Measurements from ENCODE around the gene CACNA2D2. TPM values are rescaled to one million over a fixed set of nuclear protein-coding genes. Genes with fewer than 3 reads are reported as not detected.
A peak's percentile ranks its signal among the peaks of the same experiment; 100 is the strongest.

CACNA2D2 gene
- 0.52 and 0.78 TPM in 2 replicates for total RNA-seq

GRCh38 chr3:50503504-50504342, at the start of gene CACNA2D2:
CACNA2D2 (minus strand) TSS chr3:50503634; CDS start chr3:50503423, 211 bp downstream.
- DNase-seq (ENCODE audit: low spot score), result peak; percentile 44
- Mint-ChIP-seq H3K27ac (peak within 1 kb of the TSS; percentile 34), H3K4me3 (peak within 1 kb of the TSS; percentile 65), H3K4me1 (ENCODE audit: low read depth) (no peaks in the 10 kb centered on the region), H3K27me3 (ENCODE audit: insufficient read depth) (peaks cover 56% of the 10 kb centered on the region), H3K36me3 (ENCODE audit: low read depth) (no peaks in the 10 kb centered on the region), H3K9me3 (no peaks in the 10 kb centered on the region)
- intact Hi-C loops (cut with micrococcal nuclease), result no loop called here

GRCh38 chr3:50552598-50552997, 49.2 kb upstream of the CACNA2D2 start:
- no peak for DNase-seq (ENCODE audit: low spot score)
- H3K36me3 Mint-ChIP-seq (ENCODE audit: low read depth), result no peaks in the 10 kb centered on the region
- intact Hi-C loops (cut with micrococcal nuclease), result no loop called here
- H3K4me1 Mint-ChIP-seq (ENCODE audit: low read depth), result no peaks in the 10 kb centered on the region
- H3K4me3 Mint-ChIP-seq, result no peak overlapping the region
- H3K27ac Mint-ChIP-seq, result no peak overlapping the region
- no peaks in the 10 kb centered on the region for H3K9me3 Mint-ChIP-seq
- H3K27me3 Mint-ChIP-seq (ENCODE audit: insufficient read depth), result peaks cover 3% of the 10 kb centered on the region

GRCh38 chr3:50551681-50552435, 48.4 kb upstream of the CACNA2D2 start:
- Mint-ChIP-seq H3K27ac (no peak overlapping the region), H3K4me3 (no peak overlapping the region), H3K9me3 (no peaks in the 10 kb centered on the region), H3K4me1 (ENCODE audit: low read depth) (no peaks in the 10 kb centered on the region), H3K27me3 (ENCODE audit: insufficient read depth) (no peaks in the 10 kb centered on the region), H3K36me3 (ENCODE audit: low read depth) (no peaks in the 10 kb centered on the region)
- intact Hi-C loops (cut with micrococcal nuclease), result no loop called here
- no peak for DNase-seq (ENCODE audit: low spot score)

- H3K27me3 Mint-ChIP-seq (ENCODE audit: insufficient read depth), result no peaks in the 10 kb centered on the region
- no peak for DNase-seq (ENCODE audit: low spot score)
- no peaks in the 10 kb centered on the region for H3K36me3 Mint-ChIP-seq (ENCODE audit: low read depth)
- no peaks in the 10 kb centered on the region for H3K9me3 Mint-ChIP-seq
- H3K4me3 Mint-ChIP-seq, result no peak overlapping the region
- H3K27ac Mint-ChIP-seq, result no peak overlapping the region
- no peaks in the 10 kb centered on the region for H3K4me1 Mint-ChIP-seq (ENCODE audit: low read depth)
- intact Hi-C loops (cut with micrococcal nuclease), result no loop called here
Measured at GRCh38 chr3:50551054-50551659, 47.7 kb upstream of the CACNA2D2 start.

- Mint-ChIP-seq H3K9me3 (no peaks in the 10 kb centered on the region), H3K4me3 (no peak overlapping the region), H3K27me3 (ENCODE audit: insufficient read depth) (peaks cover under 1% of the 10 kb centered on the region), H3K36me3 (ENCODE audit: low read depth) (no peaks in the 10 kb centered on the region), H3K4me1 (ENCODE audit: low read depth) (no peaks in the 10 kb centered on the region), H3K27ac (no peak overlapping the region)
- DNase-seq (ENCODE audit: low spot score), result peak; percentile 49
- intact Hi-C loops (cut with micrococcal nuclease), result loop anchor here (1.0 kb wide), 2 partner anchors 31 to 114 kb away; no protein-coding TSS in a partner anchor
Measured at GRCh38 chr3:50550079-50550736, 46.8 kb upstream of the CACNA2D2 start.

GRCh38 chr3:50549226-50549625, 45.8 kb upstream of the CACNA2D2 start:
- intact Hi-C loops (cut with micrococcal nuclease), result no loop called here
- Mint-ChIP-seq H3K9me3 (no peaks in the 10 kb centered on the region), H3K4me3 (no peak overlapping the region), H3K27ac (no peak overlapping the region), H3K36me3 (ENCODE audit: low read depth) (no peaks in the 10 kb centered on the region), H3K4me1 (ENCODE audit: low read depth) (no peaks in the 10 kb centered on the region), H3K27me3 (ENCODE audit: insufficient read depth) (peaks cover 6% of the 10 kb centered on the region)
- no peak for DNase-seq (ENCODE audit: low spot score)

- H3K4me1 Mint-ChIP-seq (ENCODE audit: low read depth), result no peaks in the 10 kb centered on the region
- H3K4me3 Mint-ChIP-seq, result no peak overlapping the region
- intact Hi-C loops (cut with micrococcal nuclease), result no loop called here
- H3K36me3 Mint-ChIP-seq (ENCODE audit: low read depth), result no peaks in the 10 kb centered on the region
- no peak overlapping the region for H3K27ac Mint-ChIP-seq
- DNase-seq (ENCODE audit: low spot score), result no peak
- H3K9me3 Mint-ChIP-seq, result no peaks in the 10 kb centered on the region
- H3K27me3 Mint-ChIP-seq (ENCODE audit: insufficient read depth), result peaks cover 6% of the 10 kb centered on the region
Measured at GRCh38 chr3:50545781-50546180, 42.3 kb upstream of the CACNA2D2 start.

- no peaks in the 10 kb centered on the region for H3K36me3 Mint-ChIP-seq (ENCODE audit: low read depth)
- intact Hi-C loops (cut with micrococcal nuclease), result loop anchor here (1.0 to 5.0 kb wide), 6 partner anchors 16 to 195 kb away; no protein-coding TSS in a partner anchor
- peak; percentile 28 for DNase-seq (ENCODE audit: low spot score)
- no peak overlapping the region for H3K27ac Mint-ChIP-seq
- H3K4me3 Mint-ChIP-seq, result no peak overlapping the region
- no peaks in the 10 kb centered on the region for H3K4me1 Mint-ChIP-seq (ENCODE audit: low read depth)
- peaks cover 19% of the 10 kb centered on the region for H3K27me3 Mint-ChIP-seq (ENCODE audit: insufficient read depth)
- H3K9me3 Mint-ChIP-seq, result no peaks in the 10 kb centered on the region
Measured at GRCh38 chr3:50542177-50543034, 39.0 kb upstream of the CACNA2D2 start.

GRCh38 chr3:50539356-50540286, 36.2 kb upstream of the CACNA2D2 start:
- no peak overlapping the region for H3K4me3 Mint-ChIP-seq
- DNase-seq (ENCODE audit: low spot score), result no peak
- peaks cover 20% of the 10 kb centered on the region for H3K27me3 Mint-ChIP-seq (ENCODE audit: insufficient read depth)
- H3K27ac Mint-ChIP-seq, result no peak overlapping the region
- intact Hi-C loops (cut with micrococcal nuclease), result loop anchor here (5.0 kb wide), 1 partner anchor 172 kb away; no protein-coding TSS in a partner anchor
- no peaks in the 10 kb centered on the region for H3K4me1 Mint-ChIP-seq (ENCODE audit: low read depth)
- no peaks in the 10 kb centered on the region for H3K9me3 Mint-ChIP-seq
- no peaks in the 10 kb centered on the region for H3K36me3 Mint-ChIP-seq (ENCODE audit: low read depth)

- peaks cover 32% of the 10 kb centered on the region for H3K27me3 Mint-ChIP-seq (ENCODE audit: insufficient read depth)
- no peaks in the 10 kb centered on the region for H3K9me3 Mint-ChIP-seq
- no peaks in the 10 kb centered on the region for H3K4me1 Mint-ChIP-seq (ENCODE audit: low read depth)
- H3K4me3 Mint-ChIP-seq, result no peak overlapping the region
- no peak for DNase-seq (ENCODE audit: low spot score)
- intact Hi-C loops (cut with micrococcal nuclease), result no loop called here
- H3K27ac Mint-ChIP-seq, result no peak overlapping the region
- H3K36me3 Mint-ChIP-seq (ENCODE audit: low read depth), result no peaks in the 10 kb centered on the region
Measured at GRCh38 chr3:50537421-50538129, 34.1 kb upstream of the CACNA2D2 start.

All from activated T-helper 1 cell treated with anti-CD3 and anti-CD28 coated beads, Interleukin-12 subunit alpha, Interleukin-12 subunit beta, Interleukin-2, Interleukin-4 antibody, amounts not matched to agents 30 ng/mL and 10 ng/mL and 1 ng/mL, durations not matched to agents 14 hours and 24 hours and 36 hours (primary cell).